OCI-LY1 (cell line): ENCODE results near the gene HNRNPA0.

ENCODE experiments used
- H2AFZ ChIP-seq: fragments of 200-600 bp; sonication (generic), shearing (Covaris generic); 2 replicates; pipeline ENCODE4 v1.6.0; 2014; ENCODE audit warnings: antibody characterized with exemption, mild to moderate bottlenecking, low read length
- H3F3A ChIP-seq: fragments of 200-600 bp; sonication (generic), shearing (Covaris generic); 2 replicates; pipeline ENCODE4 v1.6.0; 2014; ENCODE audit warnings: mild to moderate bottlenecking, antibody characterized with exemption, low read length, moderate library complexity; ENCODE audit not compliant: insufficient read depth
- H3K27ac ChIP-seq: fragments of 200-600 bp; sonication (generic); 2 replicates; pipeline ENCODE4 v1.5.1; 2014; ENCODE audit warnings: low read length, mixed run types, mild to moderate bottlenecking, low read depth; ENCODE audit not compliant: poor library complexity, severe bottlenecking
- H3K27me3 ChIP-seq: fragments of 200-600 bp; sonication (generic); 2 replicates; pipeline ENCODE4 v1.6.0; 2014; ENCODE audit warnings: antibody characterized with exemption, mild to moderate bottlenecking, low read length, moderate library complexity; ENCODE audit not compliant: insufficient read depth
- H3K36me3 ChIP-seq: fragments of 200-600 bp; sonication (generic); 2 replicates; pipeline ENCODE4 v1.6.1; 2014; ENCODE audit warnings: mild to moderate bottlenecking, antibody characterized with exemption, low read length, moderate library complexity, mixed read lengths; ENCODE audit not compliant: insufficient read depth
- H3K4me1 ChIP-seq: fragments of 200-600 bp; sonication (generic); 2 replicates; pipeline ENCODE4 v1.5.1; 2014; ENCODE audit warnings: mild to moderate bottlenecking, low read length, moderate library complexity; ENCODE audit not compliant: insufficient read depth, severe bottlenecking
- H3K4me2 ChIP-seq: fragments of 200-600 bp; sonication (generic), shearing (Covaris generic); 2 replicates; pipeline ENCODE4 v1.6.1; 2014; ENCODE audit warnings: low read length
- H3K4me3 ChIP-seq: fragments of 200-600 bp; sonication (generic); 2 replicates; pipeline ENCODE4 v1.5.1; 2014; ENCODE audit warnings: low read length, low read depth, mild to moderate bottlenecking, mixed read lengths; ENCODE audit not compliant: poor library complexity, severe bottlenecking
- H3K79me2 ChIP-seq: fragments of 200-600 bp; shearing (Covaris generic); 2 replicates; pipeline ENCODE4 v1.6.1; 2016; ENCODE audit warnings: mixed run types, low read length, mixed read lengths; ENCODE audit not compliant: insufficient read depth
- H3K9ac ChIP-seq: fragments of 200-600 bp; sonication (generic), shearing (Covaris generic); 2 replicates; pipeline ENCODE4 v1.6.1; 2014; ENCODE audit warnings: mild to moderate bottlenecking, low read length, mixed read lengths
- H3K9me2 ChIP-seq: fragments of 200-600 bp; sonication (generic), shearing (Covaris generic); 2 replicates; pipeline ENCODE4 v1.6.1; 2014; ENCODE audit warnings: low read depth, mild to moderate bottlenecking, low read length, mixed read lengths
- H3K9me3 ChIP-seq: fragments of 200-600 bp; shearing (Covaris generic); 2 replicates; pipeline ENCODE4 v1.6.1; 2014; ENCODE audit warnings: low read length, mixed read lengths
- H4K20me1 ChIP-seq: fragments of 200-600 bp; sonication (generic), shearing (Covaris generic); 2 replicates; pipeline ENCODE4 v1.6.0; 2016; ENCODE audit warnings: mild to moderate bottlenecking, low read length; ENCODE audit not compliant: insufficient read depth
- CTCF ChIP-seq: fragments of 200-600 bp; sonication (generic), shearing (Covaris generic); IDR thresholded peaks from 2 replicates; pipeline ENCODE4 v1.5.1; 2017; ENCODE audit warnings: mild to moderate bottlenecking, antibody characterized with exemption, low read length, moderate library complexity, mixed read lengths
- EZH2 ChIP-seq: fragments of 200-600 bp; sonication (generic), shearing (Covaris generic); IDR thresholded peaks from 2 replicates; pipeline ENCODE4 v1.8.0; 2017; ENCODE audit warnings: borderline replicate concordance, mixed run types, mild to moderate bottlenecking, antibody characterized with exemption, low read length, moderate library complexity, mixed read lengths

Gene HNRNPA0

GRCh38 chr5:137741718-137742117, 12.4 kb downstream of the HNRNPA0 start:
- no peaks in the 10 kb centered on the region for H3K4me1 ChIP-seq
- H3K9me3 ChIP-seq: no peaks in the 10 kb centered on the region
- TF ChIP-seq CTCF (no peak), EZH2 (no peak)
- H4K20me1 ChIP-seq: no peaks in the 10 kb centered on the region
- H3K4me2 ChIP-seq: no peak overlapping the region
- no peak overlapping the region for H3K4me3 ChIP-seq
- no peak overlapping the region for H3K9ac ChIP-seq
- H2AFZ ChIP-seq: no peak overlapping the region
- H3K27ac ChIP-seq: no peak overlapping the region
- no peaks in the 10 kb centered on the region for H3F3A ChIP-seq
- no peaks in the 10 kb centered on the region for H3K9me2 ChIP-seq
- no peaks in the 10 kb centered on the region for H3K79me2 ChIP-seq
- no peaks in the 10 kb centered on the region for H3K36me3 ChIP-seq
- 0 out of 2 replicates have a peak, but pooled peaks cover 2% of the 10 kb centered on the region for H3K27me3 ChIP-seq

- H3K4me2 ChIP-seq: no peak overlapping the region
- H3K27ac ChIP-seq: no peak overlapping the region
- H3K4me3 ChIP-seq: no peak overlapping the region
- H3K4me1 ChIP-seq: no peaks in the 10 kb centered on the region
- H4K20me1 ChIP-seq: no peaks in the 10 kb centered on the region
- no peaks in the 10 kb centered on the region for H3K79me2 ChIP-seq
- no peaks in the 10 kb centered on the region for H3K9me3 ChIP-seq
- H3F3A ChIP-seq: no peaks in the 10 kb centered on the region
- H2AFZ ChIP-seq: no peak overlapping the region
- H3K9ac ChIP-seq: no peak overlapping the region
- H3K9me2 ChIP-seq: no peaks in the 10 kb centered on the region
- TF ChIP-seq EZH2 (no peak), CTCF (no peak)
- 0 out of 2 replicates have a peak, but pooled peaks cover 5% of the 10 kb centered on the region for H3K27me3 ChIP-seq
- no peaks in the 10 kb centered on the region for H3K36me3 ChIP-seq
Measured at GRCh38 chr5:137739737-137740136, 14.4 kb downstream of the HNRNPA0 start.

- no peak overlapping the region for H2AFZ ChIP-seq
- no peaks in the 10 kb centered on the region for H3K4me1 ChIP-seq
- H3K4me2 ChIP-seq: no peak overlapping the region
- H3F3A ChIP-seq: no peaks in the 10 kb centered on the region
- no peak overlapping the region for H3K9ac ChIP-seq
- H3K36me3 ChIP-seq: no peaks in the 10 kb centered on the region
- TF ChIP-seq CTCF (no peak), EZH2 (no peak)
- no peak overlapping the region for H3K4me3 ChIP-seq
- 0 out of 2 replicates have a peak, but pooled peaks cover 5% of the 10 kb centered on the region for H3K27me3 ChIP-seq
- H3K27ac ChIP-seq: no peak overlapping the region
- H3K9me2 ChIP-seq: no peaks in the 10 kb centered on the region
- no peaks in the 10 kb centered on the region for H4K20me1 ChIP-seq
- no peaks in the 10 kb centered on the region for H3K79me2 ChIP-seq
- no peaks in the 10 kb centered on the region for H3K9me3 ChIP-seq
Measured at GRCh38 chr5:137738947-137739346, 15.2 kb downstream of the HNRNPA0 start.
